ENCODE results near the gene C1QA.
"Not testable (repeated sequence)": the region's sequence is repeated elsewhere in the genome, so short reads cannot be mapped to it uniquely, and the experiment has no call there.

C1QA gene

DNA sequence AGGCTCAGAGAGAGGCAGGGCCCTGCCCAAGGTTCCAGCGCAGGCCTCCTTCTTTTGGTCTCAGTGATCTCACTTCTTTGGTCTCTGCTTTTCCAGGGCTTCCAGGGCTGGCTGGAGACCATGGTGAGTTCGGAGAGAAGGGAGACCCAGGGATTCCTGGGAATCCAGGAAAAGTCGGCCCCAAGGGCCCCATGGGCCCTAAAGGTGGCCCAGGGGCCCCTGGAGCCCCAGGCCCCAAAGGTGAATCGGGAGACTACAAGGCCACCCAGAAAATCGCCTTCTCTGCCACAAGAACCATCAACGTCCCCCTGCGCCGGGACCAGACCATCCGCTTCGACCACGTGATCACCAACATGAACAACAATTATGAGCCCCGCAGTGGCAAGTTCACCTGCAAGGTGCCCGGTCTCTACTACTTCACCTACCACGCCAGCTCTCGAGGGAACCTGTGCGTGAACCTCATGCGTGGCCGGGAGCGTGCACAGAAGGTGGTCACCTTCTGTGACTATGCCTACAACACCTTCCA lies 24.4 kb downstream of the C1QA start:
- H3K4me1 ChIP-seq: no peaks in the 10 kb centered on the region
- H3K27me3 ChIP-seq (ENCODE audit: low read depth): peaks cover 13% of the 10 kb centered on the region
- no peak overlapping the region for H3K4me3 ChIP-seq
- in situ Hi-C loops (cut with MboI; ENCODE audit: low sequenced_read_pairs): loop anchor here (10.0 kb wide), 1 partner anchor 264 kb away; no protein-coding TSS in a partner anchor
- H3K9me3 ChIP-seq: no peaks in the 10 kb centered on the region
- DNase-seq (ENCODE audit: low spot score in 2 of 2): no peak
- no peaks in the 10 kb centered on the region for H3K36me3 ChIP-seq (replicated peaks)

DNA sequence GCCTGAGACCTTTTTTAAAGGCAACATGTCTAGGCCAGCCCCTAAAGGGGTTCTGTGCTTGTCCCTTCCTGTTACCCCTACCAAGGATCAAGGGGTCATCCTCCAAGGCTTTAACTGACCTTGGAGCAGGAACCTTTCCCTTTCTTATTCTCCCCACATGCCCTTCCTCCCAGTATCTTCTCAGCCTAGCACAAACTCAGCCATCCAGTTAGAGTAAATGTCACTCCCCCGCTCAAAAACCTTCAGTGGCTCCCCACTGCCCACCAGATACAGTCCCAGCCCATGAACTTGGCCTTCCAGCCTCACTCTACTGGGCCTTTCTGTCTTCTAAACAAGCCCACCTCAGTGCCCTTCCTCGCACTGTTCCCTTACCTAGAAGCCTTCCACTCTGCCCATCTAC lies 25.5 kb downstream of the C1QA start:
- no peaks in the 10 kb centered on the region for H3K4me1 ChIP-seq
- in situ Hi-C loops (cut with MboI; ENCODE audit: low sequenced_read_pairs): loop anchor here (10.0 kb wide), 1 partner anchor 263 kb away; no protein-coding TSS in a partner anchor
- H3K9me3 ChIP-seq: no peaks in the 10 kb centered on the region
- H3K27me3 ChIP-seq (ENCODE audit: low read depth): peaks cover 5% of the 10 kb centered on the region
- no peak for DNase-seq (ENCODE audit: low spot score in 2 of 2)
- no peaks in the 10 kb centered on the region for H3K36me3 ChIP-seq (replicated peaks)
- H3K4me3 ChIP-seq: no peak overlapping the region

DNA sequence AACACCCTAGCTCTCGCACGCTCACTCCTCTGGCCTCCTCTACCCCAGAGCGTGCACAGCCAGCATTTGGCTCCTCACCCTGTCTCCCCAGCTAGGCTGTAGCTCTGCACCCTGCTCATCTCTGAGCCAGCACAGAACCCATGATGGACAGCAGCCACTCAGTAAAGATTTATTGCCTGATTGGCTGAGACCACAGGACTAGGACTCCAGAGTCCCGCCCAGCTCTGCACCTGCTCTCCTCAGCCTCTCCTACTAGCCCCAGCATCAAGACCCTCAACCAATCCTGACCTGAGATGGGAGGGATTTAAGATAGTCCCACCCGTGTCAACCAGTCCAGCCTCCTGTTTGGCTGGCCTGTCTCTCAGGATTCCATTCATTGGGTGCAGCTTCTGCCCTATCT lies 25.9 kb downstream of the C1QA start:
- Histone ChIP-seq H3K4me3 (no peak overlapping the region), H3K27me3 (ENCODE audit: low read depth) (peaks cover 3% of the 10 kb centered on the region), H3K4me1 (no peaks in the 10 kb centered on the region), H3K36me3 (replicated peaks) (no peaks in the 10 kb centered on the region), H3K9me3 (no peaks in the 10 kb centered on the region)
- peak; percentile 8 to 53 for DNase-seq (ENCODE audit: low spot score in 2 of 2)
- in situ Hi-C loops (cut with MboI; ENCODE audit: low sequenced_read_pairs): loop anchor here (10.0 kb wide), 1 partner anchor 262 kb away; no protein-coding TSS in a partner anchor

DNA sequence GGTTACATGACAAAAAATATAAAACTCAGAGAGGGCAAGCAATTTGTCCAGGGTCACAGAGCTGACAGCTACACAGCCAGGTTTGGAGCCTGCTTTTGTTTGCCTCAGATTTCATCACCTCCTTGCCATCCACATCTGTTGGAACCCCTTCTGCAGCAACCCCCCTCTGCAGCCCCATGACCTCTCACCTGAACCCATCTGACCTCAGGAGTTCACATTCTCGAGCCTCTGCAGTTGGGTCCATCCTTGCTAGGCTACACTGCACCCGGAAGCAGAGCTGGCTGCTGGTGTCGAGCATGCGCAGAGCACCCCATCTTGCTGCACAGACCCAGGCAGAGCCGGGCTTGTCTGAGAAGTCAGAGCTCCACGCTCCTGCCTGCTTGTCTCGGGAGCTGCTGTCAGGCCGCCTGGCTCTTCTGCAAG lies 26.6 kb downstream of the C1QA start:
- no peak for DNase-seq (ENCODE audit: low spot score in 2 of 2)
- Histone ChIP-seq H3K4me1 (no peaks in the 10 kb centered on the region), H3K27me3 (ENCODE audit: low read depth) (peaks cover 6% of the 10 kb centered on the region; the same call in 1 of the 2 replicates), H3K9me3 (no peaks in the 10 kb centered on the region), H3K4me3 (no peak overlapping the region), H3K36me3 (replicated peaks) (no peaks in the 10 kb centered on the region)
- in situ Hi-C loops (cut with MboI; ENCODE audit: low sequenced_read_pairs): loop anchor here (10.0 kb wide), 1 partner anchor 262 kb away; no protein-coding TSS in a partner anchor

DNA sequence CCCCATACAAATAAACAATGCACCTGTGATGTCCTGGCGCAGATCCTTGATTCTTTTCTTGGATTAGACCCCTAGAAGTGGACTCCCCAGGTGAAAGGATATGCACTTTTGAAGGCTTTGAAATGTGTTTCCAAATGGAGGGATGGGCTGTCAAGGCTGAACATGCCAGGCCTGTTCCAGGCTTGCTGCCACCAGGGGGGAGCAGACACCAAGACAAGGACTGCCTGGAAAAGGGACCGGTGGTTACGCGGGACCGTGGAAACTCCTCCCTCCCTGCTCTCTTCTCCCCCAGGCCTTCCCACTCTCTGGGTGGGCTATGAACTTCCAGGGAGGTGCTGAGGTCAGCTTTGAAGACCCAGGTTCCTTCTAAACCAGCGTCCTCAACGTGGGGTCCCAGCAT lies 29.3 kb downstream of the C1QA start:
- Histone ChIP-seq H3K27me3 (ENCODE audit: low read depth) (peaks cover 20% of the 10 kb centered on the region; the same call in 1 of the 2 replicates), H3K4me3 (no peak overlapping the region)
- DNase-seq (ENCODE audit: low spot score in 2 of 2): peak in 1 of 2 experiments; percentile 55

DNA sequence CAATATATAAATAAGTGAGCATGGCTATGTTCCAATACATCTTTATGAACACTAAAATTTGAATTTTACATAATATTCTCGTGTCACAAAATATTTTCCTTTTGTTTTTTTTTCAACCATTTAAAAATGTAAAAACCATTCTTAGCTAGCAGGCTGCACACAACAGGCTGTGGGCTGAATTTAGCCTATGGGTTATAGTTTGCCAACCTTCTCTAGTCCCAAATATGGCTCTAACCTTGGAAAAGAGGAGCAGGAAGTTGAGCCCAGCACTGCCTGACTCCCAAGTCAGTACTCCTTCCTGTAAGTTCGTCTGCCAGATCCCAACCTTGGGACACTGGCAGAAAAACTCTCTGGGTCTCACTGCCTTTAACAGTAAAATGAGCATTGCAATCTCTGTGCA lies 30.0 kb downstream of the C1QA start:
- H3K27me3 ChIP-seq (ENCODE audit: low read depth): peaks cover 20% of the 10 kb centered on the region; the same call in 1 of the 2 replicates

More for the DNA sequence above, 29.3 kb downstream of the C1QA start:
- H3K9me3 ChIP-seq: no peaks in the 10 kb centered on the region; the same call in 1 of the 2 replicates
- H3K36me3 ChIP-seq (replicated peaks): no peaks in the 10 kb centered on the region
- in situ Hi-C loops (cut with MboI; ENCODE audit: low sequenced_read_pairs): loop anchor here (10.0 kb wide), 1 partner anchor 259 kb away; no protein-coding TSS in a partner anchor
- no peaks in the 10 kb centered on the region for H3K4me1 ChIP-seq

DNA sequence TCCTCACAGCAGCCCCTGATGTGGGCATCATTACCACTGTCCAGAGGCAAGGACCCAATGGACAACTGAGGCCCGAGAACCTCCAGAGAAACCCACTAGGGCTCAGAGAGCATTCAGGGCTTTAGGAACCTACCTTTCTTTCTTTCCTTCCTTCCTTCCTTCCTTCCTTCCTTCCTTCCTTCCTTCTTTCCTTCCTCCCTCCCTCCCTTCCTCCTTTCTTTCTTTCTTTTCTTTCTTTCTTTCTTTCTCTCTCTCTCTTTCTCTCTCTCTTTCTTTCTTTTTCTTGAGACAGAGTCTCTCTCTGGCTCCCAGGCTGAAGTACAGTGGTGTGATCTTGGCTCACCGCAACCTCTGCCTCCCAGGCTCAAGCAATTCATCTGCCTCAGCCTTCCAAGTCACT lies 32.4 kb downstream of the C1QA start:
- DNase-seq (ENCODE audit: low spot score in 2 of 2); H3K4me3 ChIP-seq; H3K36me3 ChIP-seq (replicated peaks); H3K4me1 ChIP-seq; H3K9me3 ChIP-seq: not testable (repeated sequence)
- H3K27me3 ChIP-seq (ENCODE audit: low read depth): peaks cover 20% of the 10 kb centered on the region; the same call in 1 of the 2 replicates
- in situ Hi-C loops (cut with MboI; ENCODE audit: low sequenced_read_pairs): loop anchor here (10.0 kb wide), 1 partner anchor 256 kb away; no protein-coding TSS in a partner anchor

More for the DNA sequence above, 30.0 kb downstream of the C1QA start:
- no peak for DNase-seq (ENCODE audit: low spot score in 2 of 2)
- Histone ChIP-seq H3K4me3 (no peak overlapping the region), H3K9me3 (no peaks in the 10 kb centered on the region; the same call in 1 of the 2 replicates), H3K36me3 (replicated peaks) (no peaks in the 10 kb centered on the region), H3K4me1 (no peaks in the 10 kb centered on the region)
- in situ Hi-C loops (cut with MboI; ENCODE audit: low sequenced_read_pairs): loop anchor here (10.0 kb wide), 1 partner anchor 258 kb away; no protein-coding TSS in a partner anchor

DNA sequence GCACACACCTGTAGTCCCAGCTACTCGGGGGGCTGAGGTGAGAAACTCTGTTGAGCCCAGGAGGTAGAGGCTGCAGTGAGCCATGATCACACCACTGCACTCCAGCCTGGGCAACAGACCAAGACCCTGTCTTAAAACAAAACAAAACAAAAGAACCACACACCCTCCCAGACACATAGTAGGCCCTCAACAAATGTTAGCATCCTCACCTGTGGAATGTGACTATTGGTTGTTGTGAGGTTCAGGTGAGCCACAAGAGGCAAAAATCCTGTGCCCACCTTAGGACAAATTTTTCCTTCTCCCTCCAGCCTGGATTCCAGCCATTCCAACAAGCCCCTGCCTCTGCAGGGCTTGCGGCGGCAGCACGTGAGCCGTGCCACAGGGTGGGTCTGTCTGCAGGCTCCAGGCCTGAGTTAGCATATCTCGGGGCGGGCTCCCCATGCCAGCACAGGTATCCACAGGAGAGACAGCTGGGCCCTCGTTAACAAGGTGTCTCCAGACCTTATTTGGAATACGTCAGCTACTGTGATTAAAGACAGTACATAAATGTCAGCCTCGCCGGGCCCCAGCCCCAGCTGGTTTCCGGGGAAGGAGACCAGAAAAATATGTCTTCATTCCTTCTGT lies 34.0 kb downstream of the C1QA start:
- in situ Hi-C loops (cut with MboI; ENCODE audit: low sequenced_read_pairs): no loop called here
- Histone ChIP-seq H3K4me3 (no peak overlapping the region), H3K27me3 (ENCODE audit: low read depth) (peaks cover 24% of the 10 kb centered on the region; the same call in 1 of the 2 replicates), H3K4me1 (no peaks in the 10 kb centered on the region), H3K36me3 (replicated peaks) (no peaks in the 10 kb centered on the region), H3K9me3 (no peaks in the 10 kb centered on the region; the same call in 1 of the 2 replicates)
- DNase-seq (ENCODE audit: low spot score in 2 of 2): no peak

DNA sequence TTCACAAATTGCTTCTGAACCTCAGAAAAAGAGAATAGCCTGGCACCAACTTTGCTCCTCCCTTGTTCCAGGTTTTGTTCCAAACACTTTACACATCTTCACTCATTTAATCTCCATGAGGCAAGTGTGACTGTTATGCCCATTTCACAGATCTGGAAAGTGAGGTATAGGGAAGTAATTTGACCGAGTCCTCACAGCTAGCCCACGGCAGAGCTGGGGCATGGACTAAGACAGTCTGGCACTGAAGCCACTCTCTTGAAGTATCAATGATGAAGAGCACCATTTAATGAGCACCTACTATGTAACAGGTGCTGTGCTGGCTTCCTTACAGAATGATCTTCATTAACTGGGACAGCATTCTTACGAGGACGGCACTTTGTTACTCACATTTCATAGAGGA lies 35.6 kb downstream of the C1QA start:
- no peak overlapping the region for H3K4me3 ChIP-seq
- H3K4me1 ChIP-seq: no peaks in the 10 kb centered on the region
- no peak for DNase-seq (ENCODE audit: low spot score in 2 of 2)
- H3K36me3 ChIP-seq (replicated peaks): no peaks in the 10 kb centered on the region
- in situ Hi-C loops (cut with MboI; ENCODE audit: low sequenced_read_pairs): no loop called here
- no peaks in the 10 kb centered on the region; the same call in 1 of the 2 replicates for H3K9me3 ChIP-seq
- H3K27me3 ChIP-seq (ENCODE audit: low read depth): peaks cover 24% of the 10 kb centered on the region; the same call in 1 of the 2 replicates

DNA sequence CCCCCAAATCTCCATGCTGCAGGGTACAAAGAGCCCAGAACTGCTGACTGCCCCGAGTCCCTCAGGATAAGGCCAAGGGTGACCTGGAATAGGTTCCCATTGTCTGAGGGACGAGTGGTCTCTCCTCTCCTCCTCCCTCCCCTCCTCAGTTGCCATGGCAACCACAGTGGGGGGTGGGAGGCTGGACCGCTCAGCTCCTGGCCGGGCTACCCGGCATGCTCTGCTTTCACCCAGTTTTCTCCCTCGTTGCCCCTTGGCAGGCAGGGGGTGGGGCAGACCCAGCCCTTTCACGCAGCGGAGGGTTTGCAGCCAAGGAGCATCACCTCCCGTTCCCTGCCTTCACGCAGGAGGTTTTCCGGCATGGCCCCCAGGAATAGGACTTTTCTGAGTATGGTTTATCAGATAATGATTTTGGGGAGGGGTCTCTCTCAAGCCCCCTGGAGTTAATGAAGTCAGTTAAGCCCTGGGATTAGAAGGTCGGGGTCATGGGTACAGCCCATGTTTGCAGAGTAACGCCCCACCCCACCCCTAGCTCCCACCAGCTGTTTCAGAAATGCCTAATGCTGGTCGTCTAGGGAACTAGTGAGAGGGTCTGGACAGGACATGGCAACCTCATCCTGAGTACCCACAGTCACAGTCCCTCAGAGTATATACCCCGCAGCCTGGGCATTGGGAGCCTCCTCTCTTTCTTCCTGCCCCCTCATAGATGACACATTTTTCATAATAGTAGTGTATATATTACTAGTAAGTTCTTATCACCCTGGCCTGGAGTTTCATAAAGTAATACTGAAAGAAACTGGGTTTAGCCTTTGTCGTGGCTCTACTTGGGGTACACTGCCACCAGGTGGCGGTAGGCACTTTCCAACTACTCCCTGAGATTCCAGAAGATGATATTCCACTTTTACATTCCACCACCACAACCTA lies 37.3 kb downstream of the C1QA start:
- peaks cover 11% of the 10 kb centered on the region; the same call in 1 of the 2 replicates for H3K27me3 ChIP-seq (ENCODE audit: low read depth)
- H3K36me3 ChIP-seq (replicated peaks): no peaks in the 10 kb centered on the region
- DNase-seq (ENCODE audit: low spot score in 2 of 2): peak; percentile 36 to 66
- H3K9me3 ChIP-seq: no peaks in the 10 kb centered on the region; the same call in 1 of the 2 replicates
- in situ Hi-C loops (cut with MboI; ENCODE audit: low sequenced_read_pairs): no loop called here
- no peak overlapping the region for H3K4me3 ChIP-seq
- H3K4me1 ChIP-seq: no peaks in the 10 kb centered on the region

DNA sequence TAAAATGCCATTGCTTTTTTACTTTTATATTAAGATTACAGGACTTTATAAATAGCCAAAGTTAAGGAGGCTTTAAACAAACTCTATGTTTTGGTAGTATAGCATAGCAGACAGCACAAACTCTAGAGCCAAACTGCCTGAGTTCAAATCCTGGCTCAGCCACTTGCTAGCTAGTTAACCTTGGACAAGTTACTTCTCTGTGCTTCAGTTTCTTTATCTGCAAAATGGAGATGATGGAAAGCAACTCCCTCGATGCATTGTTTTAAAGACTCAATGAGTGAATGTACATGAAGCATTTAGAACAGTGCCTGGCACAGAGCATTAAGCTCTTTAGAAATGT lies 38.0 kb downstream of the C1QA start:
- Histone ChIP-seq H3K27me3 (ENCODE audit: low read depth) (peaks cover 8% of the 10 kb centered on the region; the same call in 1 of the 2 replicates), H3K9me3 (no peaks in the 10 kb centered on the region; the same call in 1 of the 2 replicates), H3K36me3 (replicated peaks) (no peaks in the 10 kb centered on the region), H3K4me3 (no peak overlapping the region), H3K4me1 (no peaks in the 10 kb centered on the region)
- in situ Hi-C loops (cut with MboI; ENCODE audit: low sequenced_read_pairs): no loop called here
- no peak for DNase-seq (ENCODE audit: low spot score in 2 of 2)

DNA sequence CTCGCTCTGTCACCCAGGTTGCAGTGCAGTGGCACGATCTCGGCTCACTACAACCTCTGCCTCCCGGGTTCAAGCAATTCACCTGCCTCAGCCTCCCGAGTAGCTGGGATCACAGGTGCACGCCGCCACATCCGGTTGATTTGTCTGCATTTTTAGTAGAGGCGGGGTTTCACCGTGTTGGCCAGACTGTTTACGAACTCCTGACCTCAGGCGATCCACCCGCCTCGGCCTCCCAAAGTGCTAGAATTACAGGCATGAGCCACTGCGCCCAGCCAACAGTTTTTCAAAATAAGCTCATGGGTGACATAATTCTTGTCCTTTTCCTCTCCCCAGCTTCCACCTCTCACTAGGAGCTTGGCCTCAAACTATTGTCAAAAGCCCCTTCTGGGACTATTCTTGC lies 39.7 kb downstream of the C1QA start:
- H3K27me3 ChIP-seq (ENCODE audit: low read depth); H3K9me3 ChIP-seq; H3K4me3 ChIP-seq; H3K4me1 ChIP-seq; DNase-seq (ENCODE audit: low spot score in 2 of 2); in situ Hi-C loops (cut with MboI; ENCODE audit: low sequenced_read_pairs); H3K36me3 ChIP-seq (replicated peaks): not testable (repeated sequence)

DNA sequence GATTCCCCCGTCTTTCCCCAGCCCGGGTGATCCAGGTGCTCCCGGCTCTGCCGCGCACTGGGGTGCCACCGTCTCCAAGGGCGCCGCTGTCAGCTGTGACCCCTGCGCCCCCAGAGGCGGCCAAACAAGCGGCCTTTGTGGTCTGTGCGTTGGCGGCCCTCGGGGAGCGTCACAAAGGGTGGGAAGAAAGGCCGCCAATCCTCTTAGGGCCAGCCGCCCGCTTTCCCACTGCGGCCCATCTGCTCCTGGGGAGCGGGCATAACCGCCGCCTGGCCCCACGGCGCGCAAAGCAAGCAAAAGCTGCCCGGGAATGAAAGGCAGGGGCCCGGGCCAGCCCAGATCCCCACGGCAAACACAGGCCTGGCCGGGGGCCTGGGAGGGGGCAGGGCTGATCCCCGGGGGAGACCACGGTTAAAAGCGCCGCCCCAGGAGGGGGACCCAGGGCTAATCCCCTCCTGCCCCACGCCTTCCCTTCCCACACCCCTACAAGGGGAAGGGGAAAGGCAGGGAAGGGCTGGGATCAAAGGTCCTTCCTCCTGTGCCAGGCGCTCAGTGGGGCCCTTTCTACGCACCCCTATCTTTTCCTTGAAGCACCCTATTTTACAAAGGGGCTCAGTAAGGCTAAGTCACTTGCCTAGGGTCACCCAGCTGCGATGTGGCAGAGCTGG lies 40.6 kb downstream of the C1QA start:
- no peak for DNase-seq (ENCODE audit: low spot score in 2 of 2)
- no peaks in the 10 kb centered on the region for H3K9me3 ChIP-seq
- peaks cover 5% of the 10 kb centered on the region; the same call in 1 of the 2 replicates for H3K27me3 ChIP-seq (ENCODE audit: low read depth)
- H3K4me3 ChIP-seq: no peak overlapping the region
- H3K4me1 ChIP-seq: no peaks in the 10 kb centered on the region
- no peaks in the 10 kb centered on the region for H3K36me3 ChIP-seq (replicated peaks)
- in situ Hi-C loops (cut with MboI; ENCODE audit: low sequenced_read_pairs): no loop called here

Measured in HAP-1 (cell line).